Ishikawa (cell line): ENCODE data around the gene SOBP.

Experiments
- CEBPB ChIP-seq: IDR thresholded peaks from 2 replicates; pipeline ENCODE4 v1.6.1; 2012
- CREB1 ChIP-seq: IDR thresholded peaks from 2 replicates; pipeline ENCODE4 v1.6.1; 2012; ENCODE audit warnings: low read depth
- EGR1 ChIP-seq: IDR thresholded peaks from 2 replicates; pipeline ENCODE4 v1.6.1; 2012
- EP300 ChIP-seq: IDR thresholded peaks from 2 replicates; pipeline ENCODE4 v1.6.1; 2012; ENCODE audit warnings: borderline replicate concordance
- FOXM1 ChIP-seq: IDR thresholded peaks from 2 replicates; pipeline ENCODE4 v1.6.1; 2012; ENCODE audit warnings: low read depth, borderline replicate concordance
- RAD21 ChIP-seq: IDR thresholded peaks from 2 replicates; pipeline ENCODE4 v1.6.1; 2012; ENCODE audit warnings: low read depth
- TAF1 ChIP-seq: IDR thresholded peaks from 2 replicates; pipeline ENCODE4 v1.6.1; 2012; ENCODE audit warnings: low read depth, mild to moderate bottlenecking
- TCF12 ChIP-seq: IDR thresholded peaks from 2 replicates; pipeline ENCODE4 v1.6.1; 2012; ENCODE audit warnings: low read depth
- YY1 ChIP-seq: IDR thresholded peaks from 2 replicates; pipeline ENCODE4 v1.6.1; 2012; ENCODE audit warnings: low read depth
- TF ChIP-seq, protein P1 (sequence below): IDR thresholded peaks from 2 replicates; pipeline ENCODE4 v1.6.1; 2012
- TF ChIP-seq, protein P2 (sequence below): IDR thresholded peaks from 2 replicates; pipeline ENCODE4 v1.6.1; 2012; ENCODE audit warnings: low read depth, mild to moderate bottlenecking
- TF ChIP-seq, protein P3 (sequence below): IDR thresholded peaks from 2 replicates; pipeline ENCODE4 v1.6.1; 2012

DNA sequence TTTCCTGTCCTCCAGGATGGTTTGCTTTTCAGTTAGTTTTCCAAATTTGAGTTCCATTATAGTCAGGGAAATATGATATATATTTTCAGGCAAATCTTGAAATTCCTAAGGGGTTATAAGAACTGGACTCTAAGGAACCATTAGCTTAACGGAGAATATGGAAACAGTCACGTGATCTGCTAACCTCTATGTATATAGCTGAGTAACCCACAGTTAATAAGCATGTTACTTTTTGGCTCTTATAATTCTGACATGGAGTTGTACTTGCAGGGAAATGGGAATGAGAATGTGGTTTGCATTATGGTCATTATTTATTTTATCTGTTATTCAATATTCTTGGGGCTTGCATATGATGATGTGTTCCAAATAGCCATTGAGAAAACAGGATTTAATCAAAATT is 23.3 kb downstream of the SOBP start:
- TF ChIP-seq FOXM1, result no peak
- TF ChIP-seq, protein P1, sequence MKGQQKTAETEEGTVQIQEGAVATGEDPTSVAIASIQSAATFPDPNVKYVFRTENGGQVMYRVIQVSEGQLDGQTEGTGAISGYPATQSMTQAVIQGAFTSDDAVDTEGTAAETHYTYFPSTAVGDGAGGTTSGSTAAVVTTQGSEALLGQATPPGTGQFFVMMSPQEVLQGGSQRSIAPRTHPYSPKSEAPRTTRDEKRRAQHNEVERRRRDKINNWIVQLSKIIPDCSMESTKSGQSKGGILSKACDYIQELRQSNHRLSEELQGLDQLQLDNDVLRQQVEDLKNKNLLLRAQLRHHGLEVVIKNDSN, result no peak
- TF ChIP-seq TAF1, result no peak
- TF ChIP-seq, protein P2, sequence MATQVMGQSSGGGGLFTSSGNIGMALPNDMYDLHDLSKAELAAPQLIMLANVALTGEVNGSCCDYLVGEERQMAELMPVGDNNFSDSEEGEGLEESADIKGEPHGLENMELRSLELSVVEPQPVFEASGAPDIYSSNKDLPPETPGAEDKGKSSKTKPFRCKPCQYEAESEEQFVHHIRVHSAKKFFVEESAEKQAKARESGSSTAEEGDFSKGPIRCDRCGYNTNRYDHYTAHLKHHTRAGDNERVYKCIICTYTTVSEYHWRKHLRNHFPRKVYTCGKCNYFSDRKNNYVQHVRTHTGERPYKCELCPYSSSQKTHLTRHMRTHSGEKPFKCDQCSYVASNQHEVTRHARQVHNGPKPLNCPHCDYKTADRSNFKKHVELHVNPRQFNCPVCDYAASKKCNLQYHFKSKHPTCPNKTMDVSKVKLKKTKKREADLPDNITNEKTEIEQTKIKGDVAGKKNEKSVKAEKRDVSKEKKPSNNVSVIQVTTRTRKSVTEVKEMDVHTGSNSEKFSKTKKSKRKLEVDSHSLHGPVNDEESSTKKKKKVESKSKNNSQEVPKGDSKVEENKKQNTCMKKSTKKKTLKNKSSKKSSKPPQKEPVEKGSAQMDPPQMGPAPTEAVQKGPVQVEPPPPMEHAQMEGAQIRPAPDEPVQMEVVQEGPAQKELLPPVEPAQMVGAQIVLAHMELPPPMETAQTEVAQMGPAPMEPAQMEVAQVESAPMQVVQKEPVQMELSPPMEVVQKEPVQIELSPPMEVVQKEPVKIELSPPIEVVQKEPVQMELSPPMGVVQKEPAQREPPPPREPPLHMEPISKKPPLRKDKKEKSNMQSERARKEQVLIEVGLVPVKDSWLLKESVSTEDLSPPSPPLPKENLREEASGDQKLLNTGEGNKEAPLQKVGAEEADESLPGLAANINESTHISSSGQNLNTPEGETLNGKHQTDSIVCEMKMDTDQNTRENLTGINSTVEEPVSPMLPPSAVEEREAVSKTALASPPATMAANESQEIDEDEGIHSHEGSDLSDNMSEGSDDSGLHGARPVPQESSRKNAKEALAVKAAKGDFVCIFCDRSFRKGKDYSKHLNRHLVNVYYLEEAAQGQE, result no peak
- no peak for TF ChIP-seq EP300
- no peak for TF ChIP-seq EGR1
- TF ChIP-seq CEBPB, result no peak
- TF ChIP-seq RAD21, result no peak
- TF ChIP-seq YY1, result no peak
- TF ChIP-seq CREB1, result no peak
- TF ChIP-seq, protein P3, sequence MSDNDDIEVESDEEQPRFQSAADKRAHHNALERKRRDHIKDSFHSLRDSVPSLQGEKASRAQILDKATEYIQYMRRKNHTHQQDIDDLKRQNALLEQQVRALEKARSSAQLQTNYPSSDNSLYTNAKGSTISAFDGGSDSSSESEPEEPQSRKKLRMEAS, result no peak
- TF ChIP-seq TCF12, result no peak
